Uterus (tissue), 4 donors: ENCODE results near the gene OLIG2. TPM values are rescaled to one million over a fixed set of nuclear protein-coding genes. Genes with fewer than 3 reads are reported as not detected.

Source experiments
- DNase-seq, 2 donors: peaks; one replicate each; pipeline ENCODE4 v3.0.0-alpha.2; 2019 to 2020
- H3K27ac ChIP-seq, 2 donors: fragments of 200-600 bp; sonication (generic); 1 replicate in 1 of 2; 2 replicates in 1 of 2; pipeline ENCODE4 v1.5.1; 2016 to 2018
- H3K27me3 ChIP-seq, 2 donors: fragments of 200-600 bp; sonication (generic); one replicate each; pipeline ENCODE4 v1.5.1; 2018 to 2019; ENCODE audit warnings: control low read depth in 1 of 2
- H3K36me3 ChIP-seq, 2 donors: fragments of 200-600 bp; sonication (generic); one replicate each; pipeline ENCODE4 v1.5.1; 2019; ENCODE audit warnings: control low read depth in 1 of 2
- H3K4me1 ChIP-seq, 2 donors: fragments of 200-600 bp; sonication (generic); one replicate each; pipeline ENCODE4 v1.5.1; 2018 to 2019; ENCODE audit warnings: control low read depth in 1 of 2
- H3K4me3 ChIP-seq, 2 donors: fragments of 200-600 bp; sonication (generic); 1 replicate in 1 of 2; 2 replicates in 1 of 2; pipeline ENCODE4 v1.5.1; 2018 to 2019; ENCODE audit warnings: mild to moderate bottlenecking in 1 of 2
- H3K9me3 ChIP-seq, 2 donors: fragments of 200-600 bp; sonication (generic); one replicate each; pipeline ENCODE4 v1.5.1; 2019; ENCODE audit warnings: control low read depth in 1 of 2
- POLR2A ChIP-seq, 2 donors: fragments of 450-650 bp; IDR thresholded peaks; one replicate each; pipeline ENCODE4 v1.6.1; 2016; ENCODE audit warnings: antibody characterized with exemption in 2 of 2, mild to moderate bottlenecking in 1 of 2, moderate library complexity in 1 of 2
- intact Hi-C: fragments of 100-400 bp; cut with DNase I; formaldehyde crosslinking; loops from one replicate; pipeline ENCODE4 v1.15.1; 2023; ENCODE audit warnings: low total_unique reads
- total RNA-seq, 4 donors: library from RNA; depleted of rRNA in 3 of 4; stranded (reverse); fragments of >200 nt in 3 of 4; gene quantifications; one replicate each; pipeline versions ENCODE4 v1.1.0 to v1.2.4, GENCODE V29; 2014 to 2023
- TF ChIP-seq, protein P1 (sequence below), 4 experiments: fragments of 200-600 bp in 2 of 4; fragments of 450-650 bp in 2 of 4; sonication (generic) in 2 of 4; IDR thresholded peaks; one replicate each; pipeline ENCODE4 v1.5.1; 2016 to 2019; ENCODE audit warnings: antibody characterized with exemption in 4 of 4, mild to moderate bottlenecking in 2 of 4, moderate library complexity in 1 of 4
- donor health status: DM: yes; HTN: yes; CAD: no.

The OLIG2 gene
- total RNA-seq, 4 donors from 2014 or later = not detected

- peaks cover 0 to 5% of the 10 kb centered on the region in 2 donors for H3K9me3 ChIP-seq
- no peak for DNase-seq
- peaks cover 0 to 39% of the 10 kb centered on the region in 2 donors for H3K27me3 ChIP-seq
- H3K4me3 ChIP-seq = peak overlapping the region in 1 of 2 donors; percentile 26
- no peaks in the 10 kb centered on the region for H3K36me3 ChIP-seq
- TF ChIP-seq POLR2A (IDR thresholded peaks at IDR 0.05) = no peak
- TF ChIP-seq, protein P1, sequence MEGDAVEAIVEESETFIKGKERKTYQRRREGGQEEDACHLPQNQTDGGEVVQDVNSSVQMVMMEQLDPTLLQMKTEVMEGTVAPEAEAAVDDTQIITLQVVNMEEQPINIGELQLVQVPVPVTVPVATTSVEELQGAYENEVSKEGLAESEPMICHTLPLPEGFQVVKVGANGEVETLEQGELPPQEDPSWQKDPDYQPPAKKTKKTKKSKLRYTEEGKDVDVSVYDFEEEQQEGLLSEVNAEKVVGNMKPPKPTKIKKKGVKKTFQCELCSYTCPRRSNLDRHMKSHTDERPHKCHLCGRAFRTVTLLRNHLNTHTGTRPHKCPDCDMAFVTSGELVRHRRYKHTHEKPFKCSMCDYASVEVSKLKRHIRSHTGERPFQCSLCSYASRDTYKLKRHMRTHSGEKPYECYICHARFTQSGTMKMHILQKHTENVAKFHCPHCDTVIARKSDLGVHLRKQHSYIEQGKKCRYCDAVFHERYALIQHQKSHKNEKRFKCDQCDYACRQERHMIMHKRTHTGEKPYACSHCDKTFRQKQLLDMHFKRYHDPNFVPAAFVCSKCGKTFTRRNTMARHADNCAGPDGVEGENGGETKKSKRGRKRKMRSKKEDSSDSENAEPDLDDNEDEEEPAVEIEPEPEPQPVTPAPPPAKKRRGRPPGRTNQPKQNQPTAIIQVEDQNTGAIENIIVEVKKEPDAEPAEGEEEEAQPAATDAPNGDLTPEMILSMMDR (IDR thresholded peaks at IDR 0.05) = no peak
- intact Hi-C loops = no loop called here
- H3K4me1 ChIP-seq = peaks cover 0 to 16% of the 10 kb centered on the region in 2 donors
- H3K27ac ChIP-seq = no peak overlapping the region
These were observed 45.4 kb downstream of the OLIG2 start for GRCh38 chr21:33070998-33071769.

- TF ChIP-seq POLR2A (IDR thresholded peaks at IDR 0.05) = no peak
- TF ChIP-seq, protein P1 (IDR thresholded peaks at IDR 0.05) = no peak
- intact Hi-C loops = no loop called here
- H3K27ac ChIP-seq = no peak overlapping the region
- no peak for DNase-seq
- H3K4me1 ChIP-seq = peaks cover 0 to 16% of the 10 kb centered on the region in 2 donors
- peaks cover 0 to 39% of the 10 kb centered on the region in 2 donors for H3K27me3 ChIP-seq
- H3K4me3 ChIP-seq = peak overlapping the region in 1 of 2 donors; percentile 26
- H3K36me3 ChIP-seq = no peaks in the 10 kb centered on the region
- H3K9me3 ChIP-seq = peaks cover 0 to 5% of the 10 kb centered on the region in 2 donors
These were observed 46.1 kb downstream of the OLIG2 start for GRCh38 chr21:33071770-33072306.

DNA sequence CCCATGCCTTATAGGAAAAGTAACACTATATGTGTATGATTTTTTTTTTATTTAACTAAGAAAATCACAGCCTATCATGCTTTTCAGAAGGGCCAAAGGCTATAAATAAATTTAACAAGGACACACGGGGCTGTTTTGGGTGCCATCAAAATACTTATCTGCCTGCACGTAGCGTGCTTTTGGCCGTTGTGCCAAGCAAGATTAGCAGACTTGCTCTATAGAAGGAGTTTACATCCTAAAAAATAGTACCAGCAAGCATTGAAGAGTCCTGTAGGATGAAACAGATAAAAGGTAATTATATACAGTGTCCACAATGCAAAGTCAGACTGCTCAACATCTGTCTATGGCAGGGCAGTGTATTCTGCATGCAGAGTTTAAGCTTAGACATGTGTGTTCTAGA lies 47.9 kb downstream of the OLIG2 start:
- H3K27ac ChIP-seq = no peak overlapping the region
- DNase-seq = no peak
- H3K9me3 ChIP-seq = peaks cover 0 to 5% of the 10 kb centered on the region in 2 donors
- H3K36me3 ChIP-seq = no peaks in the 10 kb centered on the region
- H3K27me3 ChIP-seq = peaks cover 0 to 35% of the 10 kb centered on the region in 2 donors
- peaks cover 0 to 16% of the 10 kb centered on the region in 2 donors for H3K4me1 ChIP-seq
- H3K4me3 ChIP-seq = no peak overlapping the region
- intact Hi-C loops = no loop called here
- no peak for TF ChIP-seq POLR2A (IDR thresholded peaks at IDR 0.05)
- TF ChIP-seq, protein P1 (IDR thresholded peaks at IDR 0.05) = no peak

GRCh38 chr21:33075128-33075527 lies 49.4 kb downstream of the OLIG2 start:
- TF ChIP-seq POLR2A (IDR thresholded peaks at IDR 0.05) = no peak
- TF ChIP-seq, protein P1 (IDR thresholded peaks at IDR 0.05) = no peak
- peaks cover 0 to 22% of the 10 kb centered on the region in 2 donors for H3K27me3 ChIP-seq
- no peak overlapping the region for H3K27ac ChIP-seq
- intact Hi-C loops = no loop called here
- no peaks in the 10 kb centered on the region for H3K9me3 ChIP-seq
- H3K4me3 ChIP-seq = no peak overlapping the region
- peaks cover 0 to 11% of the 10 kb centered on the region in 2 donors for H3K4me1 ChIP-seq
- no peaks in the 10 kb centered on the region for H3K36me3 ChIP-seq
- DNase-seq = no peak

- TF ChIP-seq POLR2A (IDR thresholded peaks at IDR 0.05) = no peak
- TF ChIP-seq, protein P1 (IDR thresholded peaks at IDR 0.05) = no peak
- Histone ChIP-seq H3K27ac (no peak overlapping the region), H3K27me3 (peaks cover 0 to 22% of the 10 kb centered on the region in 2 donors), H3K4me3 (no peak overlapping the region), H3K9me3 (no peaks in the 10 kb centered on the region), H3K4me1 (peaks cover 0 to 11% of the 10 kb centered on the region in 2 donors), H3K36me3 (no peaks in the 10 kb centered on the region)
- DNase-seq = no peak
- intact Hi-C loops = no loop called here
These were observed 50.0 kb downstream of the OLIG2 start for GRCh38 chr21:33075596-33076195.
